A673 (cell line): ENCODE measurements around the gene NUP93. TPM values are rescaled to one million over a fixed set of nuclear protein-coding genes. Genes with fewer than 3 reads are reported as not detected.

ENCODE experiments used
- BruUV-seq: library from RNA; stranded (reverse); fragments of 400-500 nt; replicated peaks from 2 replicates; lab custom pipeline; 2021; lab: Mats Ljungman, UMichigan
- CTCF ChIA-PET: fragments of 300-600 bp; sonication (Branson Sonifier 250); formaldehyde crosslinking; loops from one replicate; lab custom pipeline; 2022; ENCODE audit warnings: antibody characterized with exemption; lab: Charles Lee
- POLR2A ChIA-PET: fragments of 300-600 bp; sonication (Branson Sonifier 250); formaldehyde crosslinking; loops from one replicate; lab custom pipeline; 2022; ENCODE audit warnings: antibody characterized with exemption; ENCODE audit not compliant: low non-redundant PET; lab: Charles Lee
- DNase-seq: peaks from one replicate; pipeline ENCODE4 v3.0.0-alpha.2; 2015; ENCODE audit warnings: low spot score
- H3K27ac ChIP-seq: fragments of 200-600 bp; sonication (generic); 2 replicates; pipeline ENCODE4 v1.5.1; 2016; ENCODE audit warnings: mixed run types, low read depth, mild to moderate bottlenecking, mixed read lengths, antibody characterized with exemption, low read length; ENCODE audit not compliant: poor library complexity, severe bottlenecking
- H3K27me3 ChIP-seq: fragments of 200-600 bp; sonication (generic); replicated peaks from 2 replicates; pipeline ENCODE4 v1.6.1; 2017; ENCODE audit warnings: mixed run types, low read depth, mild to moderate bottlenecking, mixed read lengths, antibody characterized with exemption, low read length; ENCODE audit not compliant: insufficient read depth, poor library complexity
- H3K36me3 ChIP-seq: fragments of 200-600 bp; sonication (generic); 2 replicates; pipeline ENCODE4 v1.6.1; 2016; ENCODE audit warnings: mixed run types, mild to moderate bottlenecking, mixed read lengths, antibody characterized with exemption, low read length; ENCODE audit not compliant: insufficient read depth, poor library complexity, severe bottlenecking
- H3K4me1 ChIP-seq: fragments of 200-600 bp; sonication (generic); 2 replicates; pipeline ENCODE4 v1.6.1; 2017; ENCODE audit warnings: mixed run types, mild to moderate bottlenecking, mixed read lengths, antibody characterized with exemption, low read length; ENCODE audit not compliant: insufficient read depth, poor library complexity, severe bottlenecking
- H3K4me3 ChIP-seq: fragments of 200-600 bp; sonication (generic); 2 replicates; pipeline ENCODE4 v1.5.1; 2016; ENCODE audit warnings: low read depth, mixed run types, mild to moderate bottlenecking, mixed read lengths, low read length; ENCODE audit not compliant: poor library complexity, severe bottlenecking
- H3K9me3 ChIP-seq: fragments of 200-600 bp; sonication (generic); 2 replicates; pipeline ENCODE4 v1.6.1; 2016; ENCODE audit warnings: mixed run types, low read depth, mild to moderate bottlenecking, mixed read lengths, antibody characterized with exemption, low read length; ENCODE audit not compliant: poor library complexity, severe bottlenecking
- CTCF ChIP-seq: fragments of 300-800, 200-600 bp; sonication (generic); conservative IDR thresholded peaks from 2 replicates; pipeline ENCODE4 v1.5.1; 2017; ENCODE audit warnings: low read depth, mild to moderate bottlenecking, antibody characterized with exemption, low read length, moderate library complexity, mixed read lengths
- EZH2 ChIP-seq: fragments of 200-600 bp; sonication (generic); IDR thresholded peaks from 2 replicates; pipeline ENCODE4 v1.6.1; 2017; ENCODE audit warnings: borderline replicate concordance, low read depth, mild to moderate bottlenecking, mixed read lengths, antibody characterized with exemption, low read length; ENCODE audit not compliant: poor library complexity, severe bottlenecking
- intact Hi-C: fragments of 100-400 bp; cut with micrococcal nuclease; formaldehyde crosslinking; loops from one replicate; pipeline ENCODE4 v1.10.0; 2022; ENCODE audit not compliant: unreplicated experiment
- total RNA-seq: library from RNA; stranded (reverse); gene quantifications from 2 replicates; pipeline ENCODE4 v1.2.3, GENCODE V29; 2021

The NUP93 gene
- total RNA-seq, 1 experiment from 2014 or later: 155 TPM

- TF ChIP-seq CTCF: no peak
- no peak for TF ChIP-seq EZH2
- no peak overlapping the region for H3K4me3 ChIP-seq
- H3K4me1 ChIP-seq: peaks cover 36% of the 10 kb centered on the region
- no peaks in the 10 kb centered on the region for H3K9me3 ChIP-seq
- H3K27me3 ChIP-seq: no peaks in the 10 kb centered on the region
- BruUV-seq: no TSS peak
- peak; percentile 41 for DNase-seq
- H3K36me3 ChIP-seq: no peaks in the 10 kb centered on the region
- intact Hi-C loops: no loop called here
- H3K27ac ChIP-seq: peak overlapping the region; percentile 14
- ChIA-PET CTCF (no interaction called here), POLR2A (no interaction called here)
Observed at GRCh38 chr16:56769677-56770076, 39.7 kb downstream of the NUP93 start.

- TF ChIP-seq CTCF: no peak
- TF ChIP-seq EZH2: no peak
- H3K27ac ChIP-seq: no peak overlapping the region
- no peaks in the 10 kb centered on the region for H3K27me3 ChIP-seq
- ChIA-PET CTCF (no interaction called here), POLR2A (no interaction called here)
- H3K36me3 ChIP-seq: no peaks in the 10 kb centered on the region
- intact Hi-C loops: no loop called here
- no TSS peak for BruUV-seq
- no peaks in the 10 kb centered on the region for H3K9me3 ChIP-seq
- H3K4me1 ChIP-seq: peaks cover 51% of the 10 kb centered on the region
- no peak for DNase-seq
- H3K4me3 ChIP-seq: no peak overlapping the region
Observed at GRCh38 chr16:56771558-56772279, 41.8 kb downstream of the NUP93 start.

GRCh38 chr16:56773532-56773931 is 43.6 kb downstream of the NUP93 start:
- Histone ChIP-seq H3K27ac (no peak overlapping the region), H3K4me3 (no peak overlapping the region), H3K4me1 (peaks cover 57% of the 10 kb centered on the region), H3K9me3 (no peaks in the 10 kb centered on the region), H3K27me3 (no peaks in the 10 kb centered on the region), H3K36me3 (no peaks in the 10 kb centered on the region)
- intact Hi-C loops: no loop called here
- DNase-seq: no peak
- TF ChIP-seq EZH2 (no peak), CTCF (no peak)
- no TSS peak for BruUV-seq
- ChIA-PET CTCF (no interaction called here), POLR2A (no interaction called here)
